Measurements from ENCODE around the gene UBE4A. TPM values are rescaled to one million over a fixed set of nuclear protein-coding genes. Genes with fewer than 3 reads are reported as not detected.
"Not testable (repeated sequence)": the region's sequence is repeated elsewhere in the genome, so short reads cannot be mapped to it uniquely, and the experiment has no call there.

UBE4A gene
- polyA plus RNA-seq, 1 of the 3 experiments (the other 2 are of a cell fraction): 7.7 TPM

DNA sequence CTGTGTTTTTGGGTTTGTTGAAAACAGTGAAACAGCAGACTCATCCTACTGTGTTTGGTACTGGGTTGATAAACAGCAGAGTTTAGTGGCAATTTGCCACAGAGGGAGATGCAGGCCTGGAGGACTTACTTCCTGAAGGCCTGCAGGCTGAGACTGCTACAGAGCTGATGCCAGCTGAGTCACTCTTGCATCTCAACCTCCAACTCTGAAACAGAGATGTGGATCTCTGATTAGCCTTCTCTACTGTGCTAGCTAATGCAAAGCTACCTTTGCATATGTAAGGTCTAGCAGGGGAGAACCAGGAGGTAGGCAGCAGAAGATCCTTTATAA is 56.3 kb downstream of the UBE4A start (continued):
- TF ChIP-seq MEF2A (IDR thresholded peaks at IDR 0.05; ENCODE audit: borderline replicate concordance, low read depth): no peak
- no peak for TF ChIP-seq RXRA (IDR thresholded peaks at IDR 0.05; ENCODE audit: borderline replicate concordance, low read depth)
- peak; percentile 94 for TF ChIP-seq FOSL2 (IDR thresholded peaks at IDR 0.05; ENCODE audit: borderline replicate concordance, low read depth)
- 0 out of 2 replicates have a peak, but pooled peaks have one; percentile 30 for TF ChIP-seq MXI1 (IDR thresholded peaks at IDR 0.05; ENCODE audit: low read depth, low read length)
- TF ChIP-seq, protein P1, sequence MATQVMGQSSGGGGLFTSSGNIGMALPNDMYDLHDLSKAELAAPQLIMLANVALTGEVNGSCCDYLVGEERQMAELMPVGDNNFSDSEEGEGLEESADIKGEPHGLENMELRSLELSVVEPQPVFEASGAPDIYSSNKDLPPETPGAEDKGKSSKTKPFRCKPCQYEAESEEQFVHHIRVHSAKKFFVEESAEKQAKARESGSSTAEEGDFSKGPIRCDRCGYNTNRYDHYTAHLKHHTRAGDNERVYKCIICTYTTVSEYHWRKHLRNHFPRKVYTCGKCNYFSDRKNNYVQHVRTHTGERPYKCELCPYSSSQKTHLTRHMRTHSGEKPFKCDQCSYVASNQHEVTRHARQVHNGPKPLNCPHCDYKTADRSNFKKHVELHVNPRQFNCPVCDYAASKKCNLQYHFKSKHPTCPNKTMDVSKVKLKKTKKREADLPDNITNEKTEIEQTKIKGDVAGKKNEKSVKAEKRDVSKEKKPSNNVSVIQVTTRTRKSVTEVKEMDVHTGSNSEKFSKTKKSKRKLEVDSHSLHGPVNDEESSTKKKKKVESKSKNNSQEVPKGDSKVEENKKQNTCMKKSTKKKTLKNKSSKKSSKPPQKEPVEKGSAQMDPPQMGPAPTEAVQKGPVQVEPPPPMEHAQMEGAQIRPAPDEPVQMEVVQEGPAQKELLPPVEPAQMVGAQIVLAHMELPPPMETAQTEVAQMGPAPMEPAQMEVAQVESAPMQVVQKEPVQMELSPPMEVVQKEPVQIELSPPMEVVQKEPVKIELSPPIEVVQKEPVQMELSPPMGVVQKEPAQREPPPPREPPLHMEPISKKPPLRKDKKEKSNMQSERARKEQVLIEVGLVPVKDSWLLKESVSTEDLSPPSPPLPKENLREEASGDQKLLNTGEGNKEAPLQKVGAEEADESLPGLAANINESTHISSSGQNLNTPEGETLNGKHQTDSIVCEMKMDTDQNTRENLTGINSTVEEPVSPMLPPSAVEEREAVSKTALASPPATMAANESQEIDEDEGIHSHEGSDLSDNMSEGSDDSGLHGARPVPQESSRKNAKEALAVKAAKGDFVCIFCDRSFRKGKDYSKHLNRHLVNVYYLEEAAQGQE (IDR thresholded peaks at IDR 0.05; ENCODE audit: low read depth, low read length): peak; percentile 69

DNA sequence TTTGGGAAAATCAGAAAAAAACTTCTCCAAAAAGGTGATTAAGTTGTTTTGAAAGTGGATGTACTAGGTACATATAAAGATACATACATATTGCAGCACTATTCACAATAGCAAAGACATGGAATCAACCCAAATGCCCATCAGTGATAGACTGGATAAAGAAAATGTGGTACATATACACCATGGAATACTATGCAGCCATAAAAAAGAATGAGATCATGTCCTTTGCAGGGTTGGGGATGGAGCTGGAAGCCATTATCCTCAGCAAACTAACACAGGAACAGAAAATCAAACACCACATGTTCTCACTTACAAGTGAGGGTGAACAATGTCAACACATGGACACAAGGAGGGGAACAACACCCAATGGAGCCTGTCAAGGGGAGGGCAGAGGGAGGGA is 57.5 kb downstream of the UBE4A start:
- H3K4me2 ChIP-seq; H3K9me2 ChIP-seq; H3K27me3 ChIP-seq (ENCODE audit: insufficient read depth); H3K9ac ChIP-seq; H4K20me1 ChIP-seq (ENCODE audit: insufficient read depth); H3K27ac ChIP-seq (ENCODE audit: low read depth in 2 of 2, low read length in 1 of 2); H3K9me3 ChIP-seq; H3K36me3 ChIP-seq (replicated peaks in 1 of 2; ENCODE audit: control insufficient read depth in 1 of 2, insufficient read depth in 2 of 2, low read length in 1 of 2); CTCF ChIA-PET; H2AFZ ChIP-seq (ENCODE audit: low read depth); H3K4me3 ChIP-seq (ENCODE audit: low read depth in 2 of 2, low read length in 1 of 2); DNase-seq; H3K79me2 ChIP-seq (ENCODE audit: insufficient read depth); POLR2A ChIA-PET: not testable (repeated sequence)
- H3K4me1 ChIP-seq (ENCODE audit: control insufficient read depth in 1 of 2, insufficient read depth in 2 of 2, low read depth in 1 of 2, low read length in 1 of 2): peaks cover 8 to 13% of the 10 kb centered on the region in 2 experiments; a peak in 3 of 4 replicates
- peaks cover 24% of the 10 kb centered on the region for H3F3A ChIP-seq (replicated peaks; ENCODE audit: insufficient read depth)

DNA sequence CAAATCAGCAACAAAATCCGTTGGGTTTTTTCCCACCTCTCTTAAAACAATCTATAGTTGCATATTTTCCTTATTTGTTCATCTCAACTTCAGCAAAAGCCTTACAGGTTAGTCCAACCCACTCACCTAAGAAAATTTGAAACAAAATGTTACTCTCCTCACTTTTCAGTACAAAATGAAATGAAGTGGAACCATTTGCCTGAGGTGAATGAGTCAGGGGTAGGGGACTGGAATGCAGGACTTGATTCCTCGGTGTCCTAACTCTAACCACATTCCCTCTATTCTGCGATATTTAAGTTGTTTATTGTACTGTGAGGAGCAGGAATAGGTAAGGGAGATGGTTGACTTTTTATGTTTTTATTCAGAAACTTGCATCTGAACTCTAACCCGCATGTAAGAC is 58.4 kb downstream of the UBE4A start:
- peaks cover 24% of the 10 kb centered on the region for H3F3A ChIP-seq (replicated peaks; ENCODE audit: insufficient read depth)
- POLR2A ChIA-PET: no interaction called here
- no peak overlapping the region for H3K4me3 ChIP-seq (ENCODE audit: low read depth in 2 of 2, low read length in 1 of 2)
- no peak overlapping the region for H2AFZ ChIP-seq (ENCODE audit: low read depth)
- H3K9me3 ChIP-seq: no peaks in the 10 kb centered on the region
- no peak overlapping the region for H3K4me2 ChIP-seq
- DNase-seq: no peak
- H3K27ac ChIP-seq (ENCODE audit: low read depth in 2 of 2, low read length in 1 of 2): no peak overlapping the region
- no peaks in the 10 kb centered on the region for H4K20me1 ChIP-seq (ENCODE audit: insufficient read depth)
- 80% methylated on average over 4 of the region's 4 CpGs for WGBS (ENCODE audit: low lambda C conversion rate)
- peaks cover 7% of the 10 kb centered on the region; the same call in 1 of the 2 replicates for H3K79me2 ChIP-seq (ENCODE audit: insufficient read depth)
- H3K27me3 ChIP-seq (ENCODE audit: insufficient read depth): no peaks in the 10 kb centered on the region
- no peak for TF ChIP-seq GATA2 (CRISPR knock-in tag; IDR thresholded peaks at IDR 0.05)
- no peak for TF ChIP-seq FOXJ3 (CRISPR knock-in tag; IDR thresholded peaks at IDR 0.05)
- no peak for TF ChIP-seq TEAD4 (IDR thresholded peaks at IDR 0.05; ENCODE audit: borderline replicate concordance, insufficient read depth)
- no peak for TF ChIP-seq RXRA (IDR thresholded peaks at IDR 0.05; ENCODE audit: borderline replicate concordance, low read depth)
- TF ChIP-seq FOSL2 (IDR thresholded peaks at IDR 0.05; ENCODE audit: borderline replicate concordance, low read depth): no peak
- TF ChIP-seq MEF2A (IDR thresholded peaks at IDR 0.05; ENCODE audit: borderline replicate concordance, low read depth): no peak
- no peak for TF ChIP-seq MXI1 (IDR thresholded peaks at IDR 0.05; ENCODE audit: low read depth, low read length)
- TF ChIP-seq RAD21 (IDR thresholded peaks at IDR 0.05; ENCODE audit: low read length): no peak
- TF ChIP-seq CHD2 (IDR thresholded peaks at IDR 0.05; ENCODE audit: low read length, partially characterized antibody): no peak
- no peak for TF ChIP-seq RFX5 (IDR thresholded peaks at IDR 0.05; ENCODE audit: low read length)
- no peak for TF ChIP-seq FOXM1 (IDR thresholded peaks at IDR 0.05; ENCODE audit: low read depth)
- TF ChIP-seq, protein P2, sequence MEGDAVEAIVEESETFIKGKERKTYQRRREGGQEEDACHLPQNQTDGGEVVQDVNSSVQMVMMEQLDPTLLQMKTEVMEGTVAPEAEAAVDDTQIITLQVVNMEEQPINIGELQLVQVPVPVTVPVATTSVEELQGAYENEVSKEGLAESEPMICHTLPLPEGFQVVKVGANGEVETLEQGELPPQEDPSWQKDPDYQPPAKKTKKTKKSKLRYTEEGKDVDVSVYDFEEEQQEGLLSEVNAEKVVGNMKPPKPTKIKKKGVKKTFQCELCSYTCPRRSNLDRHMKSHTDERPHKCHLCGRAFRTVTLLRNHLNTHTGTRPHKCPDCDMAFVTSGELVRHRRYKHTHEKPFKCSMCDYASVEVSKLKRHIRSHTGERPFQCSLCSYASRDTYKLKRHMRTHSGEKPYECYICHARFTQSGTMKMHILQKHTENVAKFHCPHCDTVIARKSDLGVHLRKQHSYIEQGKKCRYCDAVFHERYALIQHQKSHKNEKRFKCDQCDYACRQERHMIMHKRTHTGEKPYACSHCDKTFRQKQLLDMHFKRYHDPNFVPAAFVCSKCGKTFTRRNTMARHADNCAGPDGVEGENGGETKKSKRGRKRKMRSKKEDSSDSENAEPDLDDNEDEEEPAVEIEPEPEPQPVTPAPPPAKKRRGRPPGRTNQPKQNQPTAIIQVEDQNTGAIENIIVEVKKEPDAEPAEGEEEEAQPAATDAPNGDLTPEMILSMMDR (IDR thresholded peaks at IDR 0.05): no peak
- TF ChIP-seq JUND (IDR thresholded peaks at IDR 0.05): no peak
- TF ChIP-seq YY1 (IDR thresholded peaks at IDR 0.05; ENCODE audit: low read depth): no peak
- H3K4me1 ChIP-seq (ENCODE audit: control insufficient read depth in 1 of 2, insufficient read depth in 2 of 2, low read depth in 1 of 2, low read length in 1 of 2): peaks cover 8 to 13% of the 10 kb centered on the region in 2 experiments; a peak in 3 of 4 replicates
- no peak overlapping the region for H3K9ac ChIP-seq
- no peaks in the 10 kb centered on the region for H3K9me2 ChIP-seq
- CTCF ChIA-PET: interaction anchor here (0.9 kb wide), 1 partner anchor 71 kb away, joined by 3 read pairs; no protein-coding TSS in a partner anchor
- peaks cover 0 to 7% of the 10 kb centered on the region in 2 experiments for H3K36me3 ChIP-seq (replicated peaks in 1 of 2; ENCODE audit: control insufficient read depth in 1 of 2, insufficient read depth in 2 of 2, low read length in 1 of 2)

Measured in SK-N-SH (cell line).